ENCODE data around the gene ZKSCAN4.

The ZKSCAN4 gene

GRCh38 chr6:28252009-28252975, at the start of gene ZKSCAN4:
TSS of gene ZKSCAN4 (minus strand) at chr6:28252269. CDS start at chr6:28251980, 289 bp downstream.
- DNase-seq (ENCODE audit: low spot score): peak; percentile 79

- DNase-seq (ENCODE audit: low spot score): no peak
Observed at GRCh38 chr6:28296520-28297060, 44.5 kb upstream of the ZKSCAN4 start.

GRCh38 chr6:28295326-28295725, 43.3 kb upstream of the ZKSCAN4 start:
- DNase-seq (ENCODE audit: low spot score): no peak

GRCh38 chr6:28291573-28291972, 39.5 kb upstream of the ZKSCAN4 start:
- no peak for DNase-seq (ENCODE audit: low spot score)

- DNase-seq (ENCODE audit: low spot score): no peak
Observed at GRCh38 chr6:28282926-28283325, 30.9 kb upstream of the ZKSCAN4 start.

- peak; percentile 33 for DNase-seq (ENCODE audit: low spot score)
Observed at GRCh38 chr6:28281288-28282064, 29.4 kb upstream of the ZKSCAN4 start, which contains the start of gene PGBD1. TSS of gene PGBD1 (plus strand) at chr6:28281572. CDS start at chr6:28283814, 2,242 bp downstream.

- DNase-seq (ENCODE audit: low spot score): no peak
Observed at GRCh38 chr6:28280595-28281287, 28.7 kb upstream of the ZKSCAN4 start.

- DNase-seq (ENCODE audit: low spot score): no peak
Observed at GRCh38 chr6:28277746-28278145, 25.7 kb upstream of the ZKSCAN4 start.

- no peak for DNase-seq (ENCODE audit: low spot score)
Observed at GRCh38 chr6:28274888-28275287, 22.8 kb upstream of the ZKSCAN4 start.

- no peak for DNase-seq (ENCODE audit: low spot score)
Observed at GRCh38 chr6:28269492-28269891, 17.4 kb upstream of the ZKSCAN4 start.

GRCh38 chr6:28267695-28268059, 15.6 kb upstream of the ZKSCAN4 start:
- DNase-seq (ENCODE audit: low spot score): no peak

- DNase-seq (ENCODE audit: low spot score): peak; percentile 88
Observed at GRCh38 chr6:28266962-28267694, 15.1 kb upstream of the ZKSCAN4 start, which contains the start of gene ZSCAN26. TSS of gene ZSCAN26 (plus strand) at chr6:28267143. CDS start at chr6:28271920, 4,777 bp downstream.

GRCh38 chr6:28266563-28266961, 14.5 kb upstream of the ZKSCAN4 start:
- no peak for DNase-seq (ENCODE audit: low spot score)

GRCh38 chr6:28264834-28265401, 12.8 kb upstream of the ZKSCAN4 start:
- DNase-seq (ENCODE audit: low spot score): no peak

GRCh38 chr6:28263922-28264321, 11.9 kb upstream of the ZKSCAN4 start:
- DNase-seq (ENCODE audit: low spot score): no peak

- DNase-seq (ENCODE audit: low spot score): peak; percentile 73
Observed at GRCh38 chr6:28258877-28259777, 7.1 kb upstream of the ZKSCAN4 start, which contains the start of gene NKAPL. TSS of gene NKAPL (plus strand) at chr6:28259297. CDS start at chr6:28259372, 75 bp downstream.

- DNase-seq (ENCODE audit: low spot score): no peak
Observed at GRCh38 chr6:28257042-28257441, 5.0 kb upstream of the ZKSCAN4 start.

- DNase-seq (ENCODE audit: low spot score): no peak
Observed at GRCh38 chr6:28254121-28254519, 2.1 kb upstream of the ZKSCAN4 start.

- no peak for DNase-seq (ENCODE audit: low spot score)
Observed at GRCh38 chr6:28251661-28252008, 434 bp downstream of the ZKSCAN4 start.

GRCh38 chr6:28250747-28251146, 1.3 kb downstream of the ZKSCAN4 start:
- DNase-seq (ENCODE audit: low spot score): no peak
